ENCODE data around the gene IGFBP3. TPM values are rescaled to one million over a fixed set of nuclear protein-coding genes. Genes with fewer than 3 reads are reported as not detected.
A peak's percentile ranks its signal among the peaks of the same experiment; 100 is the strongest.

Gene IGFBP3
- total and polyA plus RNA-seq, 2 of the 13 experiments (the other 11 are each of a cell fraction or from before 2014, with no cell fraction given) = 57.5 TPM; not detected in 1

DNA sequence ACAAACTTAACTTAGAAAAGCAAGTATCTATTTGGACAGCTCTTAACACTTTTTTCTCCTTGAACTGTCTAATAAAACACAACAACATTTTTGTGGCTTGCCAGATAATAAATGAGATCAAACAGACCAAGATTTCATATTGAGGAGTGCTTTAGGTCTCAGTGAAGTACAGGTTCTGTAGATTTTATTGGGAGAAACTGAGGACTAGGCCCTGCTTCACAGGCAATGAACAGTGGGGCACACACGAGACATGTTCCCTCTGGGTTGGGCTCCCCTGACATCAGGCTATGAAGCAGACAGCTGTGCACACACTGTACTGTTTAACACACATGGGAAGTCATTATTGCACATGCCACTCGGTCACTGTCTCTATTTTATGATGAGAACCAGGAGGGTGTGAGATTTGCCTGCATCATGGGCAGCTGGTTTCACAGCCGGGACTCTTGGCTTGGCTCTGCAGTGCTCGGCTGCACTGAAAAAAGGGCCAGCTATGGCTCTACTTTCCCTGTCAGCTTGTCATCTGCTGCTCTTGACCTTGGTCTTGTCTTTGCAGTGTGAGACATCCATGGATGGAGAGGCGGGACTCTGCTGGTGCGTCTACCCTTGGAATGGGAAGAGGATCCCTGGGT lies 28.6 kb downstream of the IGFBP3 start (continued):
- TF ChIP-seq, protein P1, sequence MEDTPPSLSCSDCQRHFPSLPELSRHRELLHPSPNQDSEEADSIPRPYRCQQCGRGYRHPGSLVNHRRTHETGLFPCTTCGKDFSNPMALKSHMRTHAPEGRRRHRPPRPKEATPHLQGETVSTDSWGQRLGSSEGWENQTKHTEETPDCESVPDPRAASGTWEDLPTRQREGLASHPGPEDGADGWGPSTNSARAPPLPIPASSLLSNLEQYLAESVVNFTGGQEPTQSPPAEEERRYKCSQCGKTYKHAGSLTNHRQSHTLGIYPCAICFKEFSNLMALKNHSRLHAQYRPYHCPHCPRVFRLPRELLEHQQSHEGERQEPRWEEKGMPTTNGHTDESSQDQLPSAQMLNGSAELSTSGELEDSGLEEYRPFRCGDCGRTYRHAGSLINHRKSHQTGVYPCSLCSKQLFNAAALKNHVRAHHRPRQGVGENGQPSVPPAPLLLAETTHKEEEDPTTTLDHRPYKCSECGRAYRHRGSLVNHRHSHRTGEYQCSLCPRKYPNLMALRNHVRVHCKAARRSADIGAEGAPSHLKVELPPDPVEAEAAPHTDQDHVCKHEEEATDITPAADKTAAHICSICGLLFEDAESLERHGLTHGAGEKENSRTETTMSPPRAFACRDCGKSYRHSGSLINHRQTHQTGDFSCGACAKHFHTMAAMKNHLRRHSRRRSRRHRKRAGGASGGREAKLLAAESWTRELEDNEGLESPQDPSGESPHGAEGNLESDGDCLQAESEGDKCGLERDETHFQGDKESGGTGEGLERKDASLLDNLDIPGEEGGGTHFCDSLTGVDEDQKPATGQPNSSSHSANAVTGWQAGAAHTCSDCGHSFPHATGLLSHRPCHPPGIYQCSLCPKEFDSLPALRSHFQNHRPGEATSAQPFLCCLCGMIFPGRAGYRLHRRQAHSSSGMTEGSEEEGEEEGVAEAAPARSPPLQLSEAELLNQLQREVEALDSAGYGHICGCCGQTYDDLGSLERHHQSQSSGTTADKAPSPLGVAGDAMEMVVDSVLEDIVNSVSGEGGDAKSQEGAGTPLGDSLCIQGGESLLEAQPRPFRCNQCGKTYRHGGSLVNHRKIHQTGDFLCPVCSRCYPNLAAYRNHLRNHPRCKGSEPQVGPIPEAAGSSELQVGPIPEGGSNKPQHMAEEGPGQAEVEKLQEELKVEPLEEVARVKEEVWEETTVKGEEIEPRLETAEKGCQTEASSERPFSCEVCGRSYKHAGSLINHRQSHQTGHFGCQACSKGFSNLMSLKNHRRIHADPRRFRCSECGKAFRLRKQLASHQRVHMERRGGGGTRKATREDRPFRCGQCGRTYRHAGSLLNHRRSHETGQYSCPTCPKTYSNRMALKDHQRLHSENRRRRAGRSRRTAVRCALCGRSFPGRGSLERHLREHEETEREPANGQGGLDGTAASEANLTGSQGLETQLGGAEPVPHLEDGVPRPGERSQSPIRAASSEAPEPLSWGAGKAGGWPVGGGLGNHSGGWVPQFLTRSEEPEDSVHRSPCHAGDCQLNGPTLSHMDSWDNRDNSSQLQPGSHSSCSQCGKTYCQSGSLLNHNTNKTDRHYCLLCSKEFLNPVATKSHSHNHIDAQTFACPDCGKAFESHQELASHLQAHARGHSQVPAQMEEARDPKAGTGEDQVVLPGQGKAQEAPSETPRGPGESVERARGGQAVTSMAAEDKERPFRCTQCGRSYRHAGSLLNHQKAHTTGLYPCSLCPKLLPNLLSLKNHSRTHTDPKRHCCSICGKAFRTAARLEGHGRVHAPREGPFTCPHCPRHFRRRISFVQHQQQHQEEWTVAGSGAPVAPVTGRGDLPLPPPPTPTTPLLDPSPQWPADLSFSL (CRISPR knock-in tag; IDR thresholded peaks at IDR 0.05) = no peak
- no peak for TF ChIP-seq NFYB (CRISPR knock-in tag; IDR thresholded peaks at IDR 0.05)
- TF ChIP-seq RCOR2 (CRISPR knock-in tag; IDR thresholded peaks at IDR 0.05) = no peak
- TF ChIP-seq ZNF253 (CRISPR knock-in tag; IDR thresholded peaks at IDR 0.05; ENCODE audit: borderline replicate concordance) = peak; percentile 70
- TF ChIP-seq, protein P2, sequence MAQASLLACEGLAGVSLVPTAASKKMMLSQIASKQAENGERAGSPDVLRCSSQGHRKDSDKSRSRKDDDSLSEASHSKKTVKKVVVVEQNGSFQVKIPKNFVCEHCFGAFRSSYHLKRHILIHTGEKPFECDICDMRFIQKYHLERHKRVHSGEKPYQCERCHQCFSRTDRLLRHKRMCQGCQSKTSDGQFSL (CRISPR knock-in tag; IDR thresholded peaks at IDR 0.05) = no peak
- TF ChIP-seq ZNF770 (CRISPR knock-in tag; IDR thresholded peaks at IDR 0.05) = no peak
- TF ChIP-seq ZNF777 (CRISPR knock-in tag; IDR thresholded peaks at IDR 0.05) = no peak
- TF ChIP-seq, protein P3, sequence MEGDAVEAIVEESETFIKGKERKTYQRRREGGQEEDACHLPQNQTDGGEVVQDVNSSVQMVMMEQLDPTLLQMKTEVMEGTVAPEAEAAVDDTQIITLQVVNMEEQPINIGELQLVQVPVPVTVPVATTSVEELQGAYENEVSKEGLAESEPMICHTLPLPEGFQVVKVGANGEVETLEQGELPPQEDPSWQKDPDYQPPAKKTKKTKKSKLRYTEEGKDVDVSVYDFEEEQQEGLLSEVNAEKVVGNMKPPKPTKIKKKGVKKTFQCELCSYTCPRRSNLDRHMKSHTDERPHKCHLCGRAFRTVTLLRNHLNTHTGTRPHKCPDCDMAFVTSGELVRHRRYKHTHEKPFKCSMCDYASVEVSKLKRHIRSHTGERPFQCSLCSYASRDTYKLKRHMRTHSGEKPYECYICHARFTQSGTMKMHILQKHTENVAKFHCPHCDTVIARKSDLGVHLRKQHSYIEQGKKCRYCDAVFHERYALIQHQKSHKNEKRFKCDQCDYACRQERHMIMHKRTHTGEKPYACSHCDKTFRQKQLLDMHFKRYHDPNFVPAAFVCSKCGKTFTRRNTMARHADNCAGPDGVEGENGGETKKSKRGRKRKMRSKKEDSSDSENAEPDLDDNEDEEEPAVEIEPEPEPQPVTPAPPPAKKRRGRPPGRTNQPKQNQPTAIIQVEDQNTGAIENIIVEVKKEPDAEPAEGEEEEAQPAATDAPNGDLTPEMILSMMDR (CRISPR knock-in tag; IDR thresholded peaks at IDR 0.05) = no peak
- no peak for TF ChIP-seq ZNF432 (CRISPR knock-in tag; IDR thresholded peaks at IDR 0.05; ENCODE audit: borderline replicate concordance)
- TF ChIP-seq ZNF264 (CRISPR knock-in tag; IDR thresholded peaks at IDR 0.05) = peak; percentile 74; the same call in 1 of the 2 replicates
- TF ChIP-seq, protein P4, sequence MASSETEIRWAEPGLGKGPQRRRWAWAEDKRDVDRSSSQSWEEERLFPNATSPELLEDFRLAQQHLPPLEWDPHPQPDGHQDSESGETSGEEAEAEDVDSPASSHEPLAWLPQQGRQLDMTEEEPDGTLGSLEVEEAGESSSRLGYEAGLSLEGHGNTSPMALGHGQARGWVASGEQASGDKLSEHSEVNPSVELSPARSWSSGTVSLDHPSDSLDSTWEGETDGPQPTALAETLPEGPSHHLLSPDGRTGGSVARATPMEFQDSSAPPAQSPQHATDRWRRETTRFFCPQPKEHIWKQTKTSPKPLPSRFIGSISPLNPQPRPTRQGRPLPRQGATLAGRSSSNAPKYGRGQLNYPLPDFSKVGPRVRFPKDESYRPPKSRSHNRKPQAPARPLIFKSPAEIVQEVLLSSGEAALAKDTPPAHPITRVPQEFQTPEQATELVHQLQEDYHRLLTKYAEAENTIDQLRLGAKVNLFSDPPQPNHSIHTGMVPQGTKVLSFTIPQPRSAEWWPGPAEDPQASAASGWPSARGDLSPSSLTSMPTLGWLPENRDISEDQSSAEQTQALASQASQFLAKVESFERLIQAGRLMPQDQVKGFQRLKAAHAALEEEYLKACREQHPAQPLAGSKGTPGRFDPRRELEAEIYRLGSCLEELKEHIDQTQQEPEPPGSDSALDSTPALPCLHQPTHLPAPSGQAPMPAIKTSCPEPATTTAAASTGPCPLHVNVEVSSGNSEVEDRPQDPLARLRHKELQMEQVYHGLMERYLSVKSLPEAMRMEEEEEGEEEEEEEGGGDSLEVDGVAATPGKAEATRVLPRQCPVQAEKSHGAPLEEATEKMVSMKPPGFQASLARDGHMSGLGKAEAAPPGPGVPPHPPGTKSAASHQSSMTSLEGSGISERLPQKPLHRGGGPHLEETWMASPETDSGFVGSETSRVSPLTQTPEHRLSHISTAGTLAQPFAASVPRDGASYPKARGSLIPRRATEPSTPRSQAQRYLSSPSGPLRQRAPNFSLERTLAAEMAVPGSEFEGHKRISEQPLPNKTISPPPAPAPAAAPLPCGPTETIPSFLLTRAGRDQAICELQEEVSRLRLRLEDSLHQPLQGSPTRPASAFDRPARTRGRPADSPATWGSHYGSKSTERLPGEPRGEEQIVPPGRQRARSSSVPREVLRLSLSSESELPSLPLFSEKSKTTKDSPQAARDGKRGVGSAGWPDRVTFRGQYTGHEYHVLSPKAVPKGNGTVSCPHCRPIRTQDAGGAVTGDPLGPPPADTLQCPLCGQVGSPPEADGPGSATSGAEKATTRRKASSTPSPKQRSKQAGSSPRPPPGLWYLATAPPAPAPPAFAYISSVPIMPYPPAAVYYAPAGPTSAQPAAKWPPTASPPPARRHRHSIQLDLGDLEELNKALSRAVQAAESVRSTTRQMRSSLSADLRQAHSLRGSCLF (CRISPR knock-in tag; IDR thresholded peaks at IDR 0.05; ENCODE audit: borderline replicate concordance) = peak; percentile 28; the same call in 1 of the 2 replicates

Measured in HepG2 (cell line).